ENCODE data around the gene PLPPR3.

Gene PLPPR3

DNA sequence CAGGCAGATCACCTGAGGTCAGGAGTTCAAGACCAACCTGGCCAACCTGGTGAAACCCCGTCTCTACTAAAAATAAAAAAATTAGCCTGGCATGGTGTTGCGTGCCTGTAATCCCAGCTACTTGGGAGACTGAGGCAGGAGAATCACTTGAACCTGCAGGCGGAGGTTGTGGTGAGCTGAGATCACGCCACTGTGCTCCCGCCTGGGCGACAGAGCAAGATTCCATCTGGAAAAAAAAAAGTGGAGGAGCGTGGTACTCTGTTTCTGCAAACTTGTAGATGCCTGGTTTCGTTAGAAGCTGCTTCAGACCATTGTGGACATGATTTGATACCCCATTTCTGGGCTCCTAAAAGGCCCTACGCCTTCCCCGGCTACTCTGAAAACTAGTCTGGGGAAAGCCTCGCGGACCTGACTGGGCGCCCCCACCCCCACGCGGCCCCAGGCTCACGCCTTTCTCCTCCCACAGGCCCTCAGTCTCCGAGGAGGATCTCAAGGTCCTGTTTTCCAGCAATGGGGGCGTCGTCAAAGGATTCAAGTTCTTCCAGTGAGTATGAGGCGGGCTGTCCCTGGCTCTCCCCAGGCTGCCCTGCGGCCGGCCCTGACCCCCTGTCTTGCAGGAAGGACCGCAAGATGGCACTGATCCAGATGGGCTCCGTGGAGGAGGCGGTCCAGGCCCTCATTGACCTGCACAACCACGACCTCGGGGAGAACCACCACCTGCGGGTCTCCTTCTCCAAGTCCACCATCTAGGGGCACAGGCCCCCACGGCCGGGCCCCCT, 11.5 kb downstream of the PLPPR3 start:
- DNase-seq (ENCODE audit: low read depth, low spot score) = no peak

DNA sequence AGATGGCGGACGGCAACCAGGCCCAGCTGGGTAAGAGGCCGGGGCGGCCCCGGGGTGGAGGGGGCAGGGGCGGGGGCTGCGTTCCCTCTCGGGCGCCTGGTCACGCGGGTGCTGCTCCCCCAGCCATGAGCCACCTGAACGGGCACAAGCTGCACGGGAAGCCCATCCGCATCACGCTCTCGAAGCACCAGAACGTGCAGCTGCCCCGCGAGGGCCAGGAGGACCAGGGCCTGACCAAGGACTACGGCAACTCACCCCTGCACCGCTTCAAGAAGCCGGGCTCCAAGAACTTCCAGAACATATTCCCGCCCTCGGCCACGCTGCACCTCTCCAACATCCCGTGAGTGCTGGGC, 13.4 kb downstream of the PLPPR3 start:
- no peak for DNase-seq (ENCODE audit: low read depth, low spot score)

DNA sequence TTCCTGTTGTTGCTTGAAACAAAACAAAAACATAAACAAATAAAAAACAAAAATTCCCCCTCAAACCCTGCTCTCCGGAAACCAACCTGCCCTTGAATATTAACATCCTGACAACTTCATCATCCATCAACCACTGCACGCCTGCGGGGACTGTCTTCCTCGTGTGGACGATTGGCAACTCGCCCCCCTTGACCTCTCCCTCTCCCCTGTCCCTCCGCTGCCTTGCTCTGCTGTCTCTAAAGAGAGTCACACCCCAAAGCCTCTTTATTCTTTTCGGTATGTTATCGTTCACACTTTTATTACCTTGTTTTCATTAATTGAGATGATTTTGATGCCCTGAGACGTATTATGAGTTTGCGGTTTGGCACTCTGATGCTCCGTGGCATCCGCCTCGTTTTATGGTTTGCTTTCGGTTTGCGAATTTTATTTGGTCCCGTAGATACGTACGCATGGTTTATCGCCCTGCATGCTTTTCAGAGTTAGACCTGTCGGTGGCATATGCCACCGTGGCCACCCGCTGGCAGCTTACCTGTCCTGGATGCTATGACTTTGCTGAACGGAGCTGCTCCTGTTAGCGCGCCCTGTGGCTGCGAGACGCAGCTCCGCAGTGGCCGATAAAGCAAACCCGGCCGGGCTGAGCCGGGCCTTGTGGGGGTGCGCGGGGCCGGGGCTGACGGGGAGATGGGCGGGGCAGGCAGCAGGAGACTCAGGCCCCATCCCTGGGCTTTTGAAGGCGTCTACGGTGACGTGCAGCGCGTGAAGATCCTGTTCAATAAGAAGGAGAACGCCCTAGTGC, 13.9 kb downstream of the PLPPR3 start:
- no peak for DNase-seq (ENCODE audit: low read depth, low spot score)

DNA sequence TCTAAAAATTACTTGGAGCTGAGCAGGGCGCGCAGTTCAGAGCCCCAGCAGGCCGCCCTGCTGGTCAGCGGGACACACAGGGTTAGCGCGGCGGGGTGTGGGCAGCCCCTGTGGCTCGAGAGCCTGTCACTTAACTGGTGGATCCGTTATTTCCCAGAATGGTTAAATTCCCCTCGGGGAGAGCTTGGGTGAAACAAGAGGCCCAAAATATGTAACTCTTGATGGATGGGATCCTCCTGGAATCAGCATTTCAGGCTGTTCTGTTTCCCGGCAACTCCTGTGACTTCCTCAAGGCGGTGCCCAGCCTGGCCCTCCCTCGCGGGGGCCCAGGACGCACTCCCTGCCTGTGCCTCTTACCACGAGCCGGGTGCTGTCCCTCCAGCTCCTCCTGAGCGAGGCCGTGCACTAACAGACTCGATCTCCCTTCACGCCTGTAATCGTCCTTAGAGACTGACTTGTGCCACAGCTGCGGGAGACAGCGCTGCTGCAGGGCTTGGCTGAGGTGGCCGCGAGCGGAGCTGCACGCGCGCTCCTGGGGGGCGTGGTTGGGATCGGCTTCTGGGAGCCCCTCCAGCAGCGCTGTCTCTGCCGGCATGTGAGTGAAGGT, 14.8 kb downstream of the PLPPR3 start:
- DNase-seq (ENCODE audit: low read depth, low spot score) = no peak

DNA sequence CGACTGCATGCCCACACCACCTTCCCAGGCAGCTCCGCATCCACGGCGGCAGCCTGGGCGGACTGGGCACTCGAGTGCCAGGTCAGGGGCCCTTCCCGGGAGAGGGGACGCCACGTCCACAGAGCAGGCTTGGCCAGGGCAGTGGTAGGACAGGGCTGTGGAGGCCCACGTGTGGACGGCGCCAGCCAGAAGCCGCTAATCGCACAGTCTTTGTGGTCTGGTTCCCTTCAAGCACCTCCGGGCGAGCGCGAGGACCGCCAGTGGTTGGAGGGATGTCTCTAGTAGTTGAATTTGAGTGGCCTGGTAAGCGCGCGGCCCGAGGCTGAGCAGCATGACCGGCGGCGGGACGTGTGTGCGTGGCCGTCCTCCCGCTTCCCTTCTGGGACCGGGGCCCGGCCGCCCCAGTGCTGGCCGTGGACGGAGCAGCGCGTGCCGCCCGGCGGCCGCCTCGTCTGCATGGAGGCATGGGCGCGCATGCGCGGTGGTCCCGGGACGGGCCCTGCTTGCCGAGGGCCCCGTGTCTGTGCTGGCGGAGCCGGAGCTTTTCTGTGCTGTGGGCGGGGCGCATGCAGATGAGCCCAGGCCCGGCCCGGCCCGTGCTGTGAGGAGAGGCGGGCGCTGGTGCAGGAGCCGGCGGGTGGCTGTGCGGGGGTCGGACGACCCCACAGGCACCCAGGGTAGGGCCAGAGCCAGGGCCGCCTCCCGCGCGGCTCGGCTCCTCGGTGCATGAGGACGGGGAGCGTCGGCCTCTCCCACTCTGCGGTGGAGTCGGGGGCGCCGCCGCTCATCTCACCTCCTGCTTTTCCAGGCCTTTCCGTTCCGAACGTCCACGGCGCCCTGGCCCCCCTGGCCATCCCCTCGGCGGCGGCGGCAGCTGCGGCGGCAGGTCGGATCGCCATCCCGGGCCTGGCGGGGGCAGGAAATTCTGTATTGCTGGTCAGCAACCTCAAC, 15.9 kb downstream of the PLPPR3 start:
- DNase-seq (ENCODE audit: low read depth, low spot score) = no peak

DNA sequence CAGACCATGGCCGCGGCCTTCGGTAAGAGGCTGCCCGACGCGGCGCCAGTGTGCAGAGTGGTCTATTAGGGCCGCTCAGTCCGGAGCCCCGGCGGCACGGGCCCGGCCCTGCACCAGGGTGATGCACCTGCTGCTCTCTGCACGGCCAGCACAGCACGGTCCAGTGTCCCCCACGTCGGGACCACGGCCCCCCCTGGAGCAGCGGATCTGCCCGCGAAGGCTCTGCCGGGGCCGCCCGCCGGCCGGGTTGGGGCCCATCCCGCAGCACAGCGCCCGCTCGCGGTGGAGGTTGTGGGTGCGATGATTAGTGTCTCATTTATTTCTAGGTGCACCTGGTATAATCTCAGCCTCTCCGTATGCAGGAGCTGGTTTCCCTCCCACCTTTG, 16.6 kb downstream of the PLPPR3 start:
- DNase-seq (ENCODE audit: low read depth, low spot score) = no peak

DNA sequence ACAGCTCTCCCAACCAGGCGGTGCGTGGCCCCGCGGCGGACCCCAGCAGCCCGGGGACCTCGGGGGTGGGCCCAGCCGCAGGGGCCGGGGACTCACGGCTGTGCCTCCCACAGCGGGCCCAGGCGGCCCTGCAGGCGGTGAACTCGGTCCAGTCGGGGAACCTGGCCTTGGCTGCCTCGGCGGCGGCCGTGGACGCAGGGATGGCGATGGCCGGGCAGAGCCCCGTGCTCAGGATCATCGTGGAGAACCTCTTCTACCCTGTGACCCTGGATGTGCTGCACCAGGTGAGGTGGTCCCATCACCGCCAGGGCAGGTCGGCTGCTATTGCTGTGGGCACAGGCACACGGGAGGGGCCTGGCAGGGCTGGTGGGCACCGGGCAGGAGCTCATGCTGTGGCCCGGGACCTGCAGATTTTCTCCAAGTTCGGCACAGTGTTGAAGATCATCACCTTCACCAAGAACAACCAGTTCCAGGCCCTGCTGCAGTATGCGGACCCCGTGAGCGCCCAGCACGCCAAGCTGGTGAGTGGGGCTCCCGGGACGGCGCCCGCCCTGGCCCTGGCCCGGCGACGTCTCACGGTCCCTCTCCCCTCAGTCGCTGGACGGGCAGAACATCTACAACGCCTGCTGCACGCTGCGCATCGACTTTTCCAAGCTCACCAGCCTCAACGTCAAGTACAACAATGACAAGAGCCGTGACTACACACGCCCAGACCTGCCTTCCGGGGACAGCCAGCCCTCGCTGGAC, 17.2 kb downstream of the PLPPR3 start:
- no peak for DNase-seq (ENCODE audit: low read depth, low spot score)

DNA sequence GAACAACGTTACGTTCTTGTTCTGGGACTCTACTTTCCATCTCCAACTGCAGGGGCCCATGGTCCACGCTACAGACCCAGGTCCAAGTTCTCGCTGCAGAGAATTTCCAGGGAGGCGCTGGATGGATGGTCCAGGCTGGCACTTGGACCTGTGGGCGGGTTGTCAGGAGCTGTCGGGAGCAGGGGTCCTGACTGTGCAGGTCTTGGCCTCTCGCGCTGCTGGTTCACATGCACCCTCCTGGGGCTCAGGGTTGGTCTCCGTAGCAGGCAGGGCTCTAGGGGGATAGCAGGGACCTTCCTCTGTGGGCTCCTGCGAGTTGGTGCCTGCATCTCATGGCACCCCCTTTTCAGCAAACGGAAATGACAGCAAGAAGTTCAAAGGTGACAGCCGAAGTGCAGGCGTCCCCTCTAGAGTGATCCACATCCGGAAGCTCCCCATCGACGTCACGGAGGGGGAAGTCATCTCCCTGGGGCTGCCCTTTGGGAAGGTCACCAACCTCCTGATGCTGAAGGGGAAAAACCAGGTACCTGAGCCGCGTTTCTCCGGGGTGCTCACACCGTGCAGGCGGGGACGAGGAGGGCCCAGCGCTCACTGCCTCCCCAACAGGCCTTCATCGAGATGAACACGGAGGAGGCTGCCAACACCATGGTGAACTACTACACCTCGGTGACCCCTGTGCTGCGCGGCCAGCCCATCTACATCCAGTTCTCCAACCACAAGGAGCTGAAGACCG, 17.9 kb downstream of the PLPPR3 start:
- DNase-seq (ENCODE audit: low read depth, low spot score) = no peak

DNA sequence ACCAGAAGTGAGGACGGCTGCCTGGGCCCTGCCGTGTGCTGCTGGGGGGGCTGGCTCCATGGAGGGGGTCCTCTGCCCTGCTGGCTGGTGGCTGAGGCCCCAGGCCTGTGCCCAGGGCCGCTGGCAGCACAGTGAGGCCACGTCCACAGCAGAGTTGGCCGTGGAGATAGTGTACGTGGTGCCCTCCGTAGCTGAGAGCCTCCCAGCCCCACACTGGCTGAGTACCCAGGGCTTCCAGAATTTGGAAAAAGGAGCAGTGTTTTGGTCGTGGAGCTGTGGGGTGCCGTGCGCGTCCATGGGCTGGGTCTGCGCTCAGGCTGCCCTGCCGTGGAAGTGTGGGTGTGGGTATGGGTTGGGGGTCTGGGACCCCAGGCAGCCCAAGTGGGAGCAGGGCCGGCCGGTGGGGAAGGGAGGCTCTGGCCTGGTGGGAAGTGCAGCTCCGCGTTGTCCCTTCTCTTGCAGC, 18.6 kb downstream of the PLPPR3 start:
- DNase-seq (ENCODE audit: low read depth, low spot score) = no peak

DNA sequence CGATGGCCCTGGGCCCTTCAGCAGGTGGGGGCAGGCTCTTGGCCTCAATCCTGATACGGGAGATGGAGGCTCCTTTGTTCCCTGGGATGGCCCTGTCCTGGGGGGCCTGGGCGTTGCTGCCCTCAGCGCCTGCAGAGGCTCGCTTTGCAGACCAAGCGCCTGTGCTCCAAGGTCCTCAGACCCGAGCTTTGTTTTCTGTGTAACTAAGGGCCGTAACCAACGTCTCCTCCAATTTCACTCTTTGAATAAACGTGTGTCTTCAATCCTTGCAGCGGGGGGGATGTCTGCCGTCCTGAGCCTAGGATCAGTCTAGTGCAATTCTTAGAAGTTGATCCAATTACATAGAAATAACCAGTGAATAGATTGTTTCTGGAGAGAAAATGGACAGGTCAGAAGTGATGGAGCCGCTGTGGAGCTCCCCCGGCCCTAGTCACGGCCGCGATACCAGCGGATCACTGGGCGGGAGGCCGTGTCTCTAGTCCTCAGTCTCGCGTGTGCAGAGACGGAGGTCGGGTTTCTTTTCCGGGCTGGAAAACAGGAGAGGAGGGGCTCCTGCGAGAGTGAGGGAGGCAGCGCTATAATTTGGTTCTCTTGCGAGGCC, 19.2 kb downstream of the PLPPR3 start:
- peak; percentile 59 for DNase-seq (ENCODE audit: low read depth, low spot score)

DNA sequence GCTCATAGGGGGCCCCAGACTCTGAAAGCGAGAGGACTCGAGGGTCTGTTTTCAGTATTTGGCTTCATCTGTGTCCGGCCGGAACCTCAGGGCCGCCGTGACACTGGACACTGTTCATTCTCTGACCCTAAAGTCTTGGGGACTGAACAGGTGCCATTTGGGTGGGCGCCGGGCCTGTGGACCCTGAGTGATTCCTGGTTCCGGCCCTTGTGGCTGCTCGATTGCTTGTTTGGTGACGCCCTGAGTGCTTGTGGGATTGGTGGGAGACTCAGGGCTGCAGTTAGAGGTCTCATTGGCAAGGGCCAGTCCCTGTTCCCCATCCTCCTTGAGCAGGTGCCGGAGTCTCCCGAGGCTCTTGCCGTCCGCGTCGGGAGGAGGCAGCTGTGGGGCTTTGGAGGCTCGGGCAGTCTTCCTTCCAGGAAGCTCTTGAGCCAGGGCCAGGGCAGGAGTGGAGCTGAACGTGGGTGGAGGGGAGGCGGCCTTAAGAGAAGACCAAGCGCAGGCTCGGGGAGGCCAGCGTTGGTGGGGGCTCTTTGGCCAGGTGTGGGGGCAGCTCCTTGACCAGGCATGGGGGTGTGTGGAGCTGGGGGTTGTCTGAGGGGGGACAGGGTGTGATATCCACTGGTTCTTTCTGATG, 19.8 kb downstream of the PLPPR3 start:
- peak; percentile 58 for DNase-seq (ENCODE audit: low read depth, low spot score)

DNA sequence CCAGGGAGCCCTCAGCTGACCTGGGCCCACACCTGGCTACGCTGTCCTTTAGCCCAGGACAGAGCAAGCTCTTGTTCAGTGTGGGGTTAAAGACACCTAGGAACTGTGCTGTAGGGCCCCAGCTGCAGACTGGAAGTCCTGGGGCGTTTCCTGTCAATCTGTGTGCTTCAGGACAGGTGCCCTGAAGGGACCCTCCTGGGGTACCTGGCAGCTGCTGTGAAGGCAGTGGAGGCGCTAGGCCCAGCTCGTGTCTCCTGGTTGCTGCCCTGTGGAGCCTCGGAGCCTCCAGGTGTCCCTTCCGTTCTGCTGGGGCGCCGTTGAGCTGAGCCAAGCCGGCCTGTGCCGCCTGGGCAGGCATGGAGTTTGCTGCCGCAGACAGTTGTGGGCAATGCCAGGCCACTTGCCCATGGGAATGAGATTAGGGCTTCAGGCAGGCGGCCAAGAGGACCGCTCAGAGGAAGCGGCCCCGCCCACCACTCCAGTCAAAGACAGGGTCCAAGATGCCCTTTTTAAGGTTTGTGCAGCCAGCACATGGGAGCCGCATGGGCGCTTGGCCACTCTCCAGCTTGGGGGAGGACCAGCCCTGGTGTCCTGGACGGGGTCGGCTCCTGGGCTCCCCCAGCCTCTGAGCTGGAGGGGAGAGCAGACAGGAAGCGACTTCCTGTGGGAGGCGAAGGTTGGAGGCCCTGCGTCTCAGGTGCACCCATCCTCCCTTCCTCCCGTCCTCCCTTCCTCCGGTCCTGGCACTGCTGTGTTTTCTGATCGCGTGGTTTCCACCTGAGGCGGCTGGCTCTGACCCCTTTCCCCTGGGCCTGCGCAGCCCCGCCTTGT, 20.5 kb downstream of the PLPPR3 start:
- DNase-seq (ENCODE audit: low read depth, low spot score) = peak; percentile 83

DNA sequence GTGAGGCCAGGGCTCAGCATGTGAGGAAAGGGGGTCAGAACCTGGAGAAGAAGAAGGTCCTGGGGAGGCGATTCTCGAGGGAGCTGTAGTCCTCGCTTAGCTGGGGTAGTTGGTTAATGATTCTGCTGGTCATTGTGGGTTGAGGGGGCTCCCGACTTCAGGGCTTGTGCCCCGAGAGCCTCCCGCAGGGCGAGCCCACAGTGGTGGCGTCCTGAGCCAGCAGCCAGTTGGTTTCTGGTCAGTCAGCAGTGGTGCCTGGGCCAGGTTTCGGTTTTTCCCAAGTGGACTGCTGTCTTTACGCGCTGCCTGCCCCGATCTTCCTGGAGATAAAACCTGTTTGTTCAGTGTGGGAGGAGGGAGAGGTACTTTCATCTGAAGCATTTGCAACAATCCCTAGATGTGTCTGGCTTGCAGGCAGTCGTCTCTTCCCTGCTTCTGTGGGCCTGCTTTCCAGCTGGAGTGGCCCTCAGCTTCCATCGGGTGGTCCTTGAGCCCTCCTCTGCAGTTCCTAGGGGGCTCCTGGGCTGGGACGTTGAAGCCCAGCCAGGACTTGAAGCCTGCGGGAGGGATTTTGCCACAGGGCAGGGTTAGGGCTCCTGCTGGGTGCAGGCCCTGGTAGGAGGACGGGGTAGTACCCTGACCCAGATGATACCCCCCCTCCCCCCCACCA, 21.3 kb downstream of the PLPPR3 start:
- peak; percentile 40 for DNase-seq (ENCODE audit: low read depth, low spot score)

DNA sequence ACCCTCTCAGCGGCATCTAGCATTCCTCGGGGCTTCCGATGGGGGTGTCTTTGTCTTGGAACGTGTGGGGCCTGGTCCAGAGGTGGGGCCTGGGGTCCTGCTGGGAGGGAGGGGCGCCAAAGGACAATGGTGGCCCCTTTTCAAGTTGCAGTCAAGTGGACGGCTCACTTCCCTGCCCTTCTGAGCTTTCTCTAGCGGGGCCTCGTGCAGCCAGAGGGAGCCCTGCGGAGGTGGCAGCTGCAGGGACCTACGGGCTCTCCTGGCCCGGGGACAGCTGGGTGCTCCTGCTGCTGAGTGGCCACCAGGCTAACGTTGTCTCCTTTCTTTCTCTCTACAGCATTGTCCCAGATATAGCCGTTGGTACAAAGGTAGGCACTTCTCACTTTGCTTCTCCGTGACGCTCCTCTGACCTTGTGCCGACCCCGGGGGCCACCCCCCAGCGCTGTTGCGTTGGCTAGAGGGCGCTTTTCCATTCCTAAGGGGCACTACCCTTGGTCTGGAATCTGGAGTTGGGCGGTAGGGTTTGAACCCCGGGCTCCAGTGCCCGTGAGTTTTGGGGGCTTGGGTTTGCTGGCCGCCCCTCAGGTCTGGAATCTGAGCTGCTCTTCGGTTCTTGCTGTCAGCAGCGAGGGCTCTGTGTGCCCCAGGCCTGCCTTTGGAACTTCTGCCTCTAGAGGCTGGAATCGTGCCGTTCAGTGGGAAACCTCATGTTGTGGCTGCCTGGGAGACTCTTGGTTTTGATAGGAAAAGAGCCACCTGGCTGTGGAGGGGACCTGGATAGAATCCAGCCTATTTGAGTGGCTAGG, 22.5 kb downstream of the PLPPR3 start:
- DNase-seq (ENCODE audit: low read depth, low spot score) = peak; percentile 84

DNA sequence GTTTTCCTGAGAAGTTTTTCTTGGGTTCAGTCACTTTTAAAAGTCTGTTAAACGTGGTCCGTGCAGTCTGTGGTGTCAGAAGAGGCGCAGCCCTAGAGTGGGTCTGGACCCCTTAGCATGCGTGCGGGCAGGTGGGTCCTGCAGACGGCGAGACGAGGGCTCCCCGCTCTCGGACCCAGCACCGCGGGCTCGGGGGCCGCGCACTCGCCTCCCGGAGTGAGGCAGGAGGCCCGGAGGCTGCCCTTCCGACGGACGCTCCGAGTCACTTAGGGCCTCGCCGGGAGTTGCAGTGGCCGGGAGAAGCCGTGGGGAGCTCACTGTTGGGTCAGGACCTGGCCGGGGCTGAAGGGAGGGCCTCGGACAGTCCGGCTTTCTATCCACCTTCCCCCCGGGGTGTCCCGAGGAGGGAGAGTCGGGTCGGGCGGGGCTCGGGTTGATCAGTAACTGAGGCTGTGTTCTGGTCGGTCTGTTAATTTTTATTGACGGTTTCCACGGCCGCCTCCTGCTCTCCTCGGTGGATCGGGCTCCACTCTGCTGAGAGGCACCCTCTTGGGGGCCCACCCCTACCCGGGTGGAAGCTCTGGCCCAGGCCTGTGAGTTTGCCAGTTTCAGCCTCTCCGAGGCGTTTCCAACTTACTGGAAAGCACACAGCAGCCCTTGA, 23.2 kb downstream of the PLPPR3 start:
- peak; percentile 42 for DNase-seq (ENCODE audit: low read depth, low spot score)
